Esophagus muscularis mucosa (tissue), 3 donors: Measurements from ENCODE around the gene COPRS.

Source experiments
- EP300 ChIP-seq: sonication (generic); formaldehyde crosslinking; IDR thresholded peaks from one replicate; pipeline ENCODE4 v1.6.1; 2017; ENCODE audit warnings: antibody characterized with exemption
- TF ChIP-seq, protein P1 (sequence below), 3 experiments: fragments of 200-600 bp in 2 of 3; fragments of 450-650 bp in 1 of 3; sonication (generic) in 2 of 3; IDR thresholded peaks; one replicate each; pipeline ENCODE4 v1.5.1; 2017 to 2019; ENCODE audit warnings: antibody characterized with exemption in 3 of 3, mild to moderate bottlenecking in 2 of 3, moderate library complexity in 1 of 3

DNA sequence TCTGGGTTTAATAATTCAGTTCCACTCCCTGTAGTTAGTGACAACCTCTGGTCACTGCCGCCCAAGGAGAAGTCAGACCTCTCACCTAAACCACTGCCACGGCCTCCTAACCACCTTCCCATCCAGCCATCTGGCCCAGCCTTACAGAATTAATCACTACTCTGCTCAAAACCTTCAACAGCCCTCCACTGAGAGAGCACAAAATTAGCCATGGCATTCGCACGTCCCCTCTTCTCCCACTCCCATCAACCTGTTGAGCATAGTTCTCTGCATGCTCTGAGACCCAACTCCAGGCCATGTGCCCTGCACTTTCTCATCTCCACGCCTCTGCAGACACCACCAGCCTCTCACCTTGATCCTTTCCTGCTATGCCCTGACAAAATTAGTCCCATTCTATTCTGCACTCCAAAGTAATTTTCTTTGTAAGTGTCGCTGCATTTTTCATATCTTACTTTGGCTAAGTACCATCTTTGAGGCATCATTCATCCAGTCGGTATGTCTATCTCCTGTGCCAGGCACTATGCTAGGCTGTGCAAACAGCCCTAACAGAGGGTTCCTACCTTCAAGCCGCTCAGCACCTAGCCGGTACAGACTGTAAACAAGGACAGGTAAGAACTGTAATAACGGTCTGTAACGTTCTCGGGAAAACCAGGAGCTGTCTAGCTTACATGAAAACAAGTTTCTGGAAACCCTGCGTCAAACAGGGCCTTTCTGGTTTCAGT lies 963 bp downstream of the COPRS start:
- no peak for TF ChIP-seq EP300
- TF ChIP-seq, protein P1, sequence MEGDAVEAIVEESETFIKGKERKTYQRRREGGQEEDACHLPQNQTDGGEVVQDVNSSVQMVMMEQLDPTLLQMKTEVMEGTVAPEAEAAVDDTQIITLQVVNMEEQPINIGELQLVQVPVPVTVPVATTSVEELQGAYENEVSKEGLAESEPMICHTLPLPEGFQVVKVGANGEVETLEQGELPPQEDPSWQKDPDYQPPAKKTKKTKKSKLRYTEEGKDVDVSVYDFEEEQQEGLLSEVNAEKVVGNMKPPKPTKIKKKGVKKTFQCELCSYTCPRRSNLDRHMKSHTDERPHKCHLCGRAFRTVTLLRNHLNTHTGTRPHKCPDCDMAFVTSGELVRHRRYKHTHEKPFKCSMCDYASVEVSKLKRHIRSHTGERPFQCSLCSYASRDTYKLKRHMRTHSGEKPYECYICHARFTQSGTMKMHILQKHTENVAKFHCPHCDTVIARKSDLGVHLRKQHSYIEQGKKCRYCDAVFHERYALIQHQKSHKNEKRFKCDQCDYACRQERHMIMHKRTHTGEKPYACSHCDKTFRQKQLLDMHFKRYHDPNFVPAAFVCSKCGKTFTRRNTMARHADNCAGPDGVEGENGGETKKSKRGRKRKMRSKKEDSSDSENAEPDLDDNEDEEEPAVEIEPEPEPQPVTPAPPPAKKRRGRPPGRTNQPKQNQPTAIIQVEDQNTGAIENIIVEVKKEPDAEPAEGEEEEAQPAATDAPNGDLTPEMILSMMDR (IDR thresholded peaks at IDR 0.05) = no peak
